Right renal pelvis (tissue), 4 donors: ENCODE data around the gene H3-3A. TPM values are rescaled to one million over a fixed set of nuclear protein-coding genes. Genes with fewer than 3 reads are reported as not detected.
A peak's percentile ranks its signal among the peaks of the same experiment; 100 is the strongest.

ENCODE experiments used
- DNase-seq, 4 donors: peaks; one replicate each; pipeline ENCODE4 v3.0.0-alpha.2; 2013; ENCODE audit warnings: low read depth in 4 of 4, low spot score in 3 of 4, missing footprints in 1 of 4
- polyA plus RNA-seq, 4 donors: library from polyadenylated mRNA; unstranded; fragments of 120-200 nt; gene quantifications; one replicate each; pipeline ENCODE4 v1.2.1, GENCODE V29; 2013; ENCODE audit not compliant: insufficient read length in 4 of 4

The H3-3A gene
- polyA plus RNA-seq, result 1,000 to 10,000 TPM; 1,338 to 1,630 (median 1,584) TPM

DNA sequence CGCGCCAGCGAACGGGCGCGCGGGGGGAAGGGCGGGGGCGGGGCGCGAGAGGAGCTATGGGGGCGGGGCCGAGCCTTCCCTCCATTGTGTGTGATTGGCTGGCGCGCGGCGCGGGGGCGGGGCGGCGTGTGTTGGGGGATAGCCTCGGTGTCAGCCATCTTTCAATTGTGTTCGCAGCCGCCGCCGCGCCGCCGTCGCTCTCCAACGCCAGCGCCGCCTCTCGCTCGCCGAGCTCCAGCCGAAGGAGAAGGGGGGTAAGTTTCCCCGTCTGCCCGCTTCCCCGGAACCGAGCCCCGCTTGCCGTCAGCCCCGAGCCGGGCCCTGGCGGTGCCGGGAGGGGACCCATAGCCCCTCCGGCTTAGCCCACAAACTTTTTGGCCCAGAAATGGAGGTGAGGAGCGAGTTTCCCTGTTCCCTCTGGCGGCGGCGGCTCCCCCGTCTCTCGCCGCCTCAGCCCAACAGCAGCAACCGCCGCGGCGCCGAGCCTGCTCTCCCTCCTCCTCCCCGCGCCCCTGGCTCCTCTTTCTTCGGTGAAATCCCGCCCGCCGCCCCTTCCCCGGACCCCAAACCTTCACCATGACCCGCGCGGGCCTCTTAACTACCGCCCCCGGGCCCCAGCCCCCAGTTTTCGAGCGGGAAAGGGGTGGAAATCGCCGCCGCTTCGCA, at the start of gene H3-3A:
TSS of gene H3-3A (plus strand) at position 159 of the 666 bp plus-strand sequence. CDS start 1,636 bp downstream, outside the sequence.
- DNase-seq, result peak; percentile 86 to 92 (median 88)

DNA sequence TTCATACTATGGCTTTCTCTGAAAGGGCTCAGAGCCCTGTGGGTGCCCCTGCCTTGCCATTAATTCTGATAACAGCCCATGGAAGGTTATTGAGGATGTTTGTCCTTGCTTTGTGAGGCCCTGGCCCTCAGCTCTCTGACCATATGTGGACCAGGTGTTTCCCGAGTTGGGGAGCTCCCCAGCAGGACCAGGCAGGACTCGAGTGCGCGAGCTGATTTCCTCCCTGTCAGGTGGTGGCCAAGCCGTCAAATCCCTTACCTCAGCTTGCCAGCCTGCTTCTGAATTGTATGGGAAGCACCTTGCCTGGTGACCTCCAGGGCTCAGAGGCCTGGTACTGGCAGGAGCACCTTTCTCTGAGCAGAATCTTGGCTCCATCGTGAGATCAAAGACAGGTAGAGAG, 45.4 kb upstream of the H3-3A start:
- no peak for DNase-seq

DNA sequence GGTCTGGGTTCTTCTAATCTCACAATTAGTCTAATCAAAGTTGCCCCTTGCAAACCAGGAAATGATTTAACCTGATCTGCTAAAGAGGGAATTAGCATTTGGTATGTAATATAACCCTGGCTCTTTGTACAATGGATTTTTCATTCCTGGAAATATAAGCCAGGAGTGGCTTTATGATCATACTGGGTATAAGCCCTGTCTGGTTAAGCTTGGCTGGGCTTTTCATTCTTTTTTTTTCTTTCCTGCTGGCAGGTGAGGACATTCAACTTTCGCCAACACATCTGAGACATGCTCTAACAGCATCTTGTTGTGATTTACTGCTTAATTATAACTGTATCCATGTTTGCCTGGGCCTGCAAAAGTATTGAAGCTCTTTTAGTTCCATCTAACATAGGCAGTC, 42.9 kb upstream of the H3-3A start:
- DNase-seq, result no peak

DNA sequence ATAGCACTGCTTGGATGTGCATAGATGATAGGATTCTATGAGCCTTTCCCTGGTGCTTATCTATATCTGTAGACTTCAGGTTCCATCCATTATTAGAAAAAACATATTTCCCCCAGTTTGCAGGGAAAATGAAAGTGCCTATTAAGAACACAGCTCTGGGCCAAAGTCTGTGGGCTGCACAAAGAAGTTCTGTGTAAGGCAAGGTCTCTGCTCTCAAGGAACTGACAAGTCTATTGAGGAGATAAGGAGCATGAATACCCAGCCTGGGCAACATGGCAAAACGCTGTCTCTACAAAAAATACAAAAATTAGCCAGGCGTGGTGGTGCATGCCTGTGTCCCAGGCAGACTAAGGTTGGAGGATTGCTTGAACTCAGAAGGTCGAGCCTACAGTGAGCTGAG, 41.1 kb upstream of the H3-3A start:
- no peak for DNase-seq

DNA sequence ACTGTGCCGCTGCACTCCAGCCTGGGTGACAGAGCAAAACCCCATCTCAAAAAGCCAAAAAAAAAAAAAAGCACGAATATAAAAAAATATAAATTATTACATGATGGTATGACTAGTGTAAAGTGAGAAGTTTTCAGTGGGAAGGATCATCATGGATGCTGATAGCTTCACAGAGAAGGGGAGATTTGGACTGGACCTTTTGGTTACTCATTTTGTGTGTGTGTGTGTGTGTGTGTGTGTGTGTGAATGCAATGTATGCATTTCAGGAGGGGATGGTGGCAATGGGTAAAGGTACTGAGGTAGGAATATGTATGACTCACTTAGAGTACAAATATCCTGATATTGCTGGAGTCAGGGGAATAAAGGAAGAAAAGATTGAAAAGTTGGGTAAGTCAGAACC, 40.7 kb upstream of the H3-3A start:
- DNase-seq, result no peak

DNA sequence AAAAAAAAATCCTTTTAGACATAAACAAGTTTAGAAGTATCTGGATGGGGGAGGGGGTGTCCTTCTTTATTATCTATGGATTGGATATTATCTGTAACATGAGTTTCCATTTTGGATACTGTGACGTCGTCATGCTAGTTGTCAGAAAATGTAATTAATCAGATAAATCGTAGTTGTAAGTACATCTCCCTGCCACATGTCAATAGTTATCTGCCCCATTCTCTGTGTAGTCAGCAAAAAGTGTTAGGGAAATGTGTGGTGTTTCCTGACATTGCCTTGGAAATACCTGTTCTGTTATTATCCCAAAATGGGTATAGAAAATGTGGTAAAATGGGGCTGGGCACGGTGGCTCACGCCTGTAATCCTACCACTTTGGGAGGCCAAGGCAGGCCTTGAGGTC, 38.8 kb upstream of the H3-3A start:
- DNase-seq, result no peak

DNA sequence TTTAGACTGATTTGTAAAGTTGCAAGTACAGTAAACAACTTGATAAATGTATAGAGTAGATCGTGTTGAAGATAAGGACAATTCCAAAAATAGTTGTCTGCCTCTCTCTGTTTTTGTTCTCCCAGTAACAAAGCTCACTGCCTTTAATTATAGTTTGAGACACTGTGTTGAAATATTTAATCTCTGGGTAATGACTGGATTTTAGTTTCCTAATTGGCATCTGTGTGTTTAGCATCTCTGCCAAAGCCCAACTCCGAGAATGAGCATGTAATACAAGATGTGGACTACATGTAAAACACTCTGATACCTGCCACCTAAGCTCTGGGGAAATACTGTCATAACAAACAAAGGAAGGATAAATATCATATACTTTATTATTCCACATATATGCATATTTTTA, 35.7 kb upstream of the H3-3A start:
- DNase-seq, result no peak

DNA sequence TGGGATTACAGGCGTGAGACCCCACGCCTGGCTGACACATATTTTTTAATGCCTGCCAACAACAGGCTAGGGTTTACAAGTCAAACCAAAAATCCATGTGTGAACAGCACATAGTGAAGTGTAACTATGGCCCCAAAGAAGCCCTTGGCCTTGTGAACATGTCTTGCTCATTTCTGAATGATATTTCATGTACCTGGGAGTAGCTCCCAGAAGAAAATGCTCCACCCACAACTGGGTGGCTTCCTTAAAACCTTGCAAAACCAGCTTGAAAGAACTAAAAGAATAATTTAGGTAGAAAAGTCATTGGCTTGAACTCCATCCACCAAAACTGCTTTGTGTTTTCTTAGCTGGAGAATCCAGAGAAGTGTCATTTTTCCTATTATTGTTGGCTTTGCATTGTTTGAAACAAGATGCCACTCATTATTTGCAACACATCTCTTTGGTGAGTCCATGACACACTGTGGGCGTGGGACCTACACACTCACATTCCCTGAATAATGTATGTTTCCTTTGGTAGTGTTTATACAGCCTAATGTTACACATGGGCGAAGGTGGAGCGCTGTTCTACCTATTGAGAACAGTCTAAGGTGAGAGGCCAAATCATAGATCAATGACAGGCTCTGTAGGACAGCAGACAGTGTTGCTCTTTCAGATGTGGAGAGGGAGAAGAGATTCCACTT, 34.8 kb upstream of the H3-3A start:
- DNase-seq, result no peak

DNA sequence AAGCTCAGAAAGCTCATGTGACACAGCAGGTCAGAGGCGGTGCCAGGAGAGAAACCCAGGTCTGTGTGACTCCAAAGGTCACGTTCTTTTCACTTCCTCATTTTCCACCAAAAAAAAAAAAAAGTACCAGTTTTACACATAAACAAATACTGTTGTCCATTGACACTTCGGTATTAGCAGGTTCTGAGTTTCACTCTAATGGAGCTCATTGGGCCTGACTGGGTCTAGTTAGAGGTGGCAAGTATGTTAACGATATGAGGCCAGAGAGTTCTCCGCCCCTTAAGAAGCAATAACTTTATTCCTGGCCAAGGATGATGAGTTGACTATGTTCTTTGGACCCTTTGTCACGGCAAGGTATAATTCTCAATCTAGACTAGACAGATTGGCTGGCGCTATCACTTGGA, 33.4 kb upstream of the H3-3A start:
- no peak for DNase-seq

DNA sequence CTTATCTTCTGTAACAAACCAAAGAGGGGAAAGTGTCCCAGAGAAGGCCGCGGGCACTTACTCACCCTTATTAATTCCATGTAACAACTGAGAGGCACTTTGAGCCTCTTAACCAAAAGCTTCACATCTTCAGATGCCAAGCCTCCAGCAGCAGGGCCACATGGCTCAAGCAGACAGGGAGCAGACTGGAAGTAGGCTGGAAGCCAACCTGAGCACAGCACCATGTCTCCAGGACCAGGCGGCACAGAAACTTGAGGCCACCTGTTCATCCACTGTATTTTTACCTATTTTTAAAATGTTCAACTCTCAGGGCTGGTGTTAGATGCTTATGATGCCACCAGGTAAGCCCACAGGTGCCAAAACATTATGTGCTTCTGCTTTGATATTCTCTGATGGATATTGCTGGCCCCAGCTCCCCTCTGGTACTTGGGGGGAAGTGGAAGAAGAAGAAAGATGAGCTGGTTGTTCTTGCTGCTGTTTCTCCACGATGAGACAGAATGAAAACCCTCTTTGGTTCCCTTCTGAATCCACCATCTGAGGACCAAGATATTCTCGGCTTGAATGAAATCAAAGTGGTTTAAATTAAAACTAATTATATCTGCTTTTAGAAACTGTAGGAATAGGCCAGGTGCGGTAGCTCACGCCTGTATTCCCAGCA, 32.8 kb upstream of the H3-3A start:
- DNase-seq, result no peak

DNA sequence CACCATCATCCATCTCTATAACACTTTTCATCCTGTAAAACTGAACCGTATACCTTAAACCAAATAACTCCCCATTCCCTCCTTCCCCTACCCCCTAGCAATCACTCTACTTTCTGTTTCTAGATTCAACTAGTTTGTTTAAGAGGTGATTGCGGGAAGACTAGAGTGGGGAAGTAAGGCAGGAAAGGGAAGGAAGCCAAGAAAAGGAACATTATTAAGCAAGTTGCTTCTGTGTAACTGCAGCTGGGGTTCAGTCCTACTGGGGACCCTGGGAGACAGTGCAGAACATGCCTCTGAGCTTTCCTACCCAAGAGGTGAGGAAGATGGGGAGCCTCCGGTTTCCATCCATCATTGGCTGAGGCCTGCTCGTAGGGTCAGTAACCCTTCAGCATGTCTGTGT, 28.9 kb upstream of the H3-3A start:
- no peak for DNase-seq

DNA sequence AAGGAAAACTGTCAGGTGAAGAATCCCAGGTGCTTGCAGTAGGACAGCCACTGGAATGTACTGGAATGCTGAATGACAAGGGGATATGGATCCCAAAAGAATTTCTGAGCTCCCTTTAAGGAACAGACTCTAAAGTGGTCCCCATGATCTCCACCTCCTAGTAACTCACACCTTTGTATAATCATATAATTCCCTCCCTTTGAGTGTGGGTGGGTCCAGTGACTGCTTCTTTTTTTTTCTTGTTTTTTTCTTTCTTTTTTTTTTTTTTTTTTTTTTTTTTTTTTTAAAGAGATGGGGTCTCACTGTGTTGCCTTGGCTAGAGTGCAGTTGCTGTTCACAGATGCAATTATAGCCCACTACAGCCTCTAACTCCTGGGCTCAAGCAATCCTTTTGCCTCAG, 28.5 kb upstream of the H3-3A start:
- DNase-seq, result no peak

DNA sequence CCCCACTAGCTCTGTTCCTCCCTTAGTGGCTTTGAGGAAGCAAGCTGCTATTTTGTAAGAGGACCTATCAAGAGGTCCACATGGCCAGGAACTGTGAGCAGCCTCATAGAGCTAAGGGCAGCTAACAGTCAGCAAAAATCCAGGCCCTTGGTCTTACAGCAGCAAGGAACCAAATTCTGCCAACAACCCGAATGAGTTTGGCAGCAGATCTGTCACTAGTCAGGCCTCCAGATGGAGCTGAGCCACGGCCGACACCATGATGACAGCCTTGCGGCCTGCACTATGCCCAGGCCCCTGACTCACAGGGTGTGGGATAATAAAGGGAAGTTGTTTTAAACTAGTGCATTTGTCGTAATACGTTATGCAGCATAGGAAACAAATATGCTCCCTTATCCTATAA, 28.0 kb upstream of the H3-3A start:
- no peak for DNase-seq

DNA sequence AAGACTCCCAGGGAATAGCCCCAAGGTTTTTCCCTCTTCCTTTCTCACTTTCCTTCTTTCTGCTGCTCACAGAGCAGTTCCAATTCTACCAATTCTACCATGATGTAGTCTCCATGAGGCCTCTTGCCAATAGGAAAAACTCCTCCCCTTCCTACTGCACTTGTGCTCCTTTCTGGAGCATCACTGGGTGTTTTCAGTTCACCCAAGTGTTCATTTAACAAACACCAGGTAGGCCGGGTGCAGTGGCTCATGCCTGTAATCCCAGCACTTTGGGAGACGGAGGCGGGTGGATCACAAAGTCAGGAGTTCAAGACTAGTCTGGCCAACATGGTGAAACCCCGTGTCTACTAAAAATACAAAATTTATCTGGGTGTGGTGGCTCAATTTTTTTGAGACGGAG, 26.6 kb upstream of the H3-3A start:
- DNase-seq, result no peak

DNA sequence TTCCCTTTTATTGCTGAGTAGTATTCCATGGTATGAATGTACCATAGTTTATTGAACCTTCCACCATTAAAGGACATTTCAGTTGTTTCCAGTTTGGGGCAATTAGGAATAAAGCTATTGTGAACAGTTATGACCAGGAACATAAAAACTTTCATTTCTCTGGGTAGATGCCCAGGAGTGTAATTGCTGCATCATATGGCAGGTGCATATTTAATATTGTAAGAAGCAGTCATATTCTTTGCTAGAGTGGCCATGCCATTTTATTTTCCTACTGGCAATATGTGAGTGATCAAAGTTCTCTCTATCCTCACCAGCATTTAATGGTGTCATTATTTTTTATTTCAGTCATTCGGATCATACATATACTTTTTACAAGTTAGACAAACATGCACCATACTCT, 23.9 kb upstream of the H3-3A start:
- DNase-seq, result no peak

DNA sequence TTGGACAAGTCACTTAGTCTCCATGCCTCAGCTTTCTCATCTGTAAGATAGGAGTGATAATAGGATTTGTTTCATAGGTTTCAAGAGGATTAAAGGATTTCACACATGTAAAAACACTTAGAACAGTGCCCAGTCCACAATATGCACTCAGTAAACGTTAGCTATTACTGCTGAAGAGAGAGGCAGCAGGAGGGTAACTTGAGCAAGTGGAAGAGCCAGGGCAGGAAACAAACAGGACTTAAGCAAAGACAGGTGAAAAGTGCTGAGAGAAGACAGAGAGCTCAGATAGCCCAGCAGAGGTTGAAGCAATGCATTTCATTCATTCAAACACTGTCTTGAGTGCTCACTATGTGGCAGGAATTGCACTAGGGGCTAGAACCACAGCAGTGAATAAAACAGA, 21.1 kb upstream of the H3-3A start:
- no peak for DNase-seq

DNA sequence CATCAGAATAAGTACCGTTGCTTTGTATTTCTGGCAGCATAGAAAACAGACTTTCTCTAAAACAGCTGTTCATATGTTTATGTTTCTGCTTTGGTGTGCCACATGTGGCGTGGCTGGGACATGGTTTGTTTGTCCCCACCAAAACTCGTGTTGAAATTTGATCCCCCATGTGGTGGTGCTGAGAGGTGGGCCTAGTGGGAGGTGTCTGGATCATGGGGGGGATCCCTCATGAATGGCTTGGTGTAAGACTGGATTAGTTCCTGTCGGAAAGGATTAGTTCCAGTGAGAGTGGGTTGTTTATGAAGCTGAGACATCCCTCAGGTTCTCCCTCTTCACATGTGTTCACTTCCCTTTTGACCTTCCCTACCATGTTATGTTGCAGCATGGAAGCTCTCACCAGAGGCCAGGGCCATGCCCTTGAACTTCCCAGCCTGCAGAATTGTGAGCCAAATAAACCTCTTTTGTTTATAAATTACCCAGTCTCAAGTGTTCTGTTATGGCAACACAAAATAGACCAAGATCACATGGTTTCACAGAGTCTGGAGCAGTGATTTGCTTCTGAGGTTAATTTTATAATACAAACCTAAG, 17.9 kb upstream of the H3-3A start:
- no peak for DNase-seq

DNA sequence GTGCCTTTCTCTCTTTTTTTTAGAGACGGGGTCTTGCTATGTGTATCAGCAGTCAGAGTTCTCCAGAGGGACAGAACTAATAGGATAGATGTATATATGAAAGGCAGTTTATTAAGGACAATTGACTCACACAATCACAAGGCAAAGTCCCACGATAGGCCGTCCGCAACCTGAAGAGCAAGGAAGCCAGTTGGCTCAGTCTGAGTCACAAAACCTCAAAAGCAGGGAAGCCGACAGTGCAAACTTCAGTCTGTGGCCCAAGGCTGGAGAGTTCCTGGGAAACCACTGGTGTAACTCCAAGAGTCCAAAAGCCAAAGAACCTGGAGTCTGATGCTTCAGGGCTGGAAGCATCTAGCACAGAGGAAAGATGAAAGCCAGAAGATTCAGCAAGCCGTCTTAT, 16.3 kb upstream of the H3-3A start:
- no peak for DNase-seq

DNA sequence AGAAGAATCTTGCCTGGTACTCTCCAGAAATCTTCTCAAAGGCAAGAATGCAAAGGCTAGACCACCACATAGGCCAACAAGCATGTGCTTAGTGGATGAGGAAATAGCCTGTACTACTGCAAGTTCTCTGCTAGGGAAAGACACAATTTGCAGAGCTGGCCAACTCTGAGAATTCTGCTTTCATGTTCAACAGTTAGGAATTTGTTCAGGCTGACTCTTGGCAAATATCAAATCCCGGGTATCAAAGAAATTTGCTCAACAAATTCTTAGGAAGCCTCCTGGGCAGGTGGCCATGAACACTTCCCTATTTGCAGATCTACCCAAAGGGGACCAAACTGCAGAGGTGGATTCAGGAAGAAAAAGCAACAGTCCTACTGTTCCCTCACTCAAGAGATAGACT, 15.0 kb upstream of the H3-3A start:
- no peak for DNase-seq

DNA sequence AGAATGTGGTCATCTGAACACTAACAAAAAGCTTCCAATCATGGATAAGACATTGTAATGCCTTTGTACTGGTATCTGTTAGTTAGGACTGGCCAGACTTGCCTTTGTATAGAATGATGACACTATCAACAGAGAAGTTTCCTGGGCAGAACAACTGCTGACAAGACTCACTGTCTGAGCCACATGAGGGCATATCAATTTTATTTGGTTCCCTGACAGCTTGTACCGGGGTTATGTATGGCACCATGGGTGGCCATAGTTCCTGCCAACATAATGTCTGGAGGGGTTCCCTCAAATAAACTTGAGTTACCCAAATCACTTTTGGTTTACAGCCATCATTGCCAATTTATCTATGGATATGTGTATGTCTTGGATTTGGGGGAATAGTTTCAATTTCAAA, 13.6 kb upstream of the H3-3A start:
- no peak for DNase-seq

DNA sequence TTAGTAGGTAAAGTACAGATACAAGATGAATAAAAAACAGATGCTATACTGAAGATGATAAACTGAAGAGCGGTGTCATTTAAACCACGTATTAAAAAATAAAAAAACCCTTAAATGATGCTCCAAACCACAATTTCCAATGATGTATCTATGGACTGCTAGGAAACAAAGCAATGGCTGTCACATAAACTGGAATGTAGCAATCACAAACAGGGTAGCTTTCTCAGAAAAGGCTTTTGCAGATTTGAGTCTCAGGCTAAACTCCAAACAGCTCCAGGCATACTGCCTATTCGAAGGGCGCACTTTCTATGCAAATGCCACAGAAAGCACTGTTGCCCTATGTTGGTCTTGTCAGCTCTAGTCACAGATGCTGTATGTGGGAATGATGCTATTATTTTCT, 12.4 kb upstream of the H3-3A start:
- no peak for DNase-seq

DNA sequence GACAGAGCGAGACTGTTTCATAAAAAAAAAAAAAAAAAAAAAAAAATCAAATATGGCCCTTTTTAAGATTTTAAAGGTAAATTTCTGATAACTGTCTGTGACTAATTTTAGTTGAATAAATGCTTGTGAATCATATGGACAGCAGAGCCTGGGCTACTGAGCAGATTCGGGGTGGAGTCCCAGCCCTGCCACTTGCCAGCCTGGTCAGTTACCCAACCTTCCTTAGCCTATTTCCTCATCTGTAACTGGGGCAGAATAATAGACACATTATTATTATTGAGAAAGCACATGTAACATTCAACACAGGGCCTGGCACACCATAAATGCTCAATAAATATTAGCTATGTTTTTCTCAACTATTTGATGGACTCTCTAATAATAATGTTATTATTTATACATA, 11.2 kb upstream of the H3-3A start:
- DNase-seq, result no peak
